ENCODE measurements around the gene LURAP1L.

GRCh38 chr9:12846035-12846434 is 71.2 kb downstream of the LURAP1L start:
- no peak for TF ChIP-seq POLR2A (IDR thresholded peaks at IDR 0.05)
- no peak for TF ChIP-seq POLR2AphosphoS5 (IDR thresholded peaks at IDR 0.05)

Data from upper lobe of left lung (tissue), 4 donors.